ENCODE data around the gene SH3BP2.

The SH3BP2 gene

GRCh38 chr4:2843941-2844584, 51.2 kb downstream of the SH3BP2 start:
- Histone ChIP-seq H3K4me3 (ENCODE audit: low read depth in 1 of 5, low read length in 5 of 5) (peak overlapping the region; percentile 86 to 92 (median 89)), H3K36me3 (ENCODE audit: control insufficient read depth in 5 of 5, insufficient read depth in 5 of 5, low read length in 5 of 5) (no peaks in the 10 kb centered on the region), H3K4me1 (ENCODE audit: control insufficient read depth in 5 of 5, insufficient read depth in 5 of 5, low read length in 5 of 5) (peaks cover 3 to 42% (median 26%) of the 10 kb centered on the region in 5 donors), H3K27ac (ENCODE audit: low read depth, low read length) (peak overlapping the region; percentile 91), H3K9me3 (ENCODE audit: control insufficient read depth in 5 of 5, low read length in 5 of 5) (no peaks in the 10 kb centered on the region), H3K27me3 (ENCODE audit: control insufficient read depth in 5 of 5, insufficient read depth in 4 of 5, low read length in 5 of 5) (no peaks in the 10 kb centered on the region), H3K9ac (ENCODE audit: low read length in 5 of 5) (peak overlapping the region; percentile 89 to 96 (median 92))

GRCh38 chr4:2846172-2846571, 53.3 kb downstream of the SH3BP2 start:
- Histone ChIP-seq H3K4me1 (ENCODE audit: control insufficient read depth in 5 of 5, insufficient read depth in 5 of 5, low read length in 5 of 5) (peaks cover 8 to 50% (median 35%) of the 10 kb centered on the region in 5 donors), H3K27me3 (ENCODE audit: control insufficient read depth in 5 of 5, insufficient read depth in 4 of 5, low read length in 5 of 5) (no peaks in the 10 kb centered on the region), H3K9me3 (ENCODE audit: control insufficient read depth in 5 of 5, low read length in 5 of 5) (no peaks in the 10 kb centered on the region), H3K36me3 (ENCODE audit: control insufficient read depth in 5 of 5, insufficient read depth in 5 of 5, low read length in 5 of 5) (no peaks in the 10 kb centered on the region), H3K27ac (ENCODE audit: low read depth, low read length) (no peak overlapping the region), H3K4me3 (ENCODE audit: low read depth in 1 of 5, low read length in 5 of 5) (no peak overlapping the region), H3K9ac (ENCODE audit: low read length in 5 of 5) (no peak overlapping the region)

GRCh38 chr4:2847302-2847871, 54.5 kb downstream of the SH3BP2 start:
- H3K4me3 ChIP-seq (ENCODE audit: low read depth in 1 of 5, low read length in 5 of 5): no peak overlapping the region
- H3K9me3 ChIP-seq (ENCODE audit: control insufficient read depth in 5 of 5, low read length in 5 of 5): no peaks in the 10 kb centered on the region
- no peaks in the 10 kb centered on the region for H3K27me3 ChIP-seq (ENCODE audit: control insufficient read depth in 5 of 5, insufficient read depth in 4 of 5, low read length in 5 of 5)
- H3K27ac ChIP-seq (ENCODE audit: low read depth, low read length): no peak overlapping the region
- no peak overlapping the region for H3K9ac ChIP-seq (ENCODE audit: low read length in 5 of 5)
- H3K4me1 ChIP-seq (ENCODE audit: control insufficient read depth in 5 of 5, insufficient read depth in 5 of 5, low read length in 5 of 5): peaks cover 8 to 56% (median 40%) of the 10 kb centered on the region in 5 donors
- H3K36me3 ChIP-seq (ENCODE audit: control insufficient read depth in 5 of 5, insufficient read depth in 5 of 5, low read length in 5 of 5): no peaks in the 10 kb centered on the region

GRCh38 chr4:2848449-2848848, 55.6 kb downstream of the SH3BP2 start:
- no peak overlapping the region for H3K4me3 ChIP-seq (ENCODE audit: low read depth in 1 of 5, low read length in 5 of 5)
- H3K27me3 ChIP-seq (ENCODE audit: control insufficient read depth in 5 of 5, insufficient read depth in 4 of 5, low read length in 5 of 5): no peaks in the 10 kb centered on the region
- peaks cover 4 to 55% (median 40%) of the 10 kb centered on the region in 5 donors for H3K4me1 ChIP-seq (ENCODE audit: control insufficient read depth in 5 of 5, insufficient read depth in 5 of 5, low read length in 5 of 5)
- H3K9ac ChIP-seq (ENCODE audit: low read length in 5 of 5): peak overlapping the region in 1 of 5 donors; percentile 25
- no peaks in the 10 kb centered on the region for H3K9me3 ChIP-seq (ENCODE audit: control insufficient read depth in 5 of 5, low read length in 5 of 5)
- no peak overlapping the region for H3K27ac ChIP-seq (ENCODE audit: low read depth, low read length)
- peaks cover 0 to under 1% (median 0%) of the 10 kb centered on the region in 5 donors for H3K36me3 ChIP-seq (ENCODE audit: control insufficient read depth in 5 of 5, insufficient read depth in 5 of 5, low read length in 5 of 5)

GRCh38 chr4:2849267-2850152, 56.6 kb downstream of the SH3BP2 start:
- no peak overlapping the region for H3K4me3 ChIP-seq (ENCODE audit: low read depth in 1 of 5, low read length in 5 of 5)
- H3K9me3 ChIP-seq (ENCODE audit: control insufficient read depth in 5 of 5, low read length in 5 of 5): no peaks in the 10 kb centered on the region
- H3K9ac ChIP-seq (ENCODE audit: low read length in 5 of 5): peak overlapping the region in 3 of 5 donors; percentile 39 to 60 (median 48)
- peaks cover 4 to 10% (median 9%) of the 10 kb centered on the region in 5 donors for H3K36me3 ChIP-seq (ENCODE audit: control insufficient read depth in 5 of 5, insufficient read depth in 5 of 5, low read length in 5 of 5)
- peaks cover 4 to 51% (median 39%) of the 10 kb centered on the region in 5 donors for H3K4me1 ChIP-seq (ENCODE audit: control insufficient read depth in 5 of 5, insufficient read depth in 5 of 5, low read length in 5 of 5)
- H3K27ac ChIP-seq (ENCODE audit: low read depth, low read length): no peak overlapping the region
- no peaks in the 10 kb centered on the region for H3K27me3 ChIP-seq (ENCODE audit: control insufficient read depth in 5 of 5, insufficient read depth in 4 of 5, low read length in 5 of 5)

GRCh38 chr4:2850966-2851798, 58.3 kb downstream of the SH3BP2 start:
- Histone ChIP-seq H3K4me1 (ENCODE audit: control insufficient read depth in 5 of 5, insufficient read depth in 5 of 5, low read length in 5 of 5) (peaks cover 4 to 36% (median 26%) of the 10 kb centered on the region in 5 donors), H3K27me3 (ENCODE audit: control insufficient read depth in 5 of 5, insufficient read depth in 4 of 5, low read length in 5 of 5) (no peaks in the 10 kb centered on the region), H3K36me3 (ENCODE audit: control insufficient read depth in 5 of 5, insufficient read depth in 5 of 5, low read length in 5 of 5) (peaks cover 4 to 13% (median 12%) of the 10 kb centered on the region in 5 donors), H3K9me3 (ENCODE audit: control insufficient read depth in 5 of 5, low read length in 5 of 5) (no peaks in the 10 kb centered on the region), H3K9ac (ENCODE audit: low read length in 5 of 5) (no peak overlapping the region), H3K27ac (ENCODE audit: low read depth, low read length) (no peak overlapping the region), H3K4me3 (ENCODE audit: low read depth in 1 of 5, low read length in 5 of 5) (no peak overlapping the region)

GRCh38 chr4:2852481-2852921, 59.6 kb downstream of the SH3BP2 start:
- H3K4me3 ChIP-seq (ENCODE audit: low read depth in 1 of 5, low read length in 5 of 5): no peak overlapping the region
- peaks cover 4 to 36% (median 26%) of the 10 kb centered on the region in 5 donors for H3K4me1 ChIP-seq (ENCODE audit: control insufficient read depth in 5 of 5, insufficient read depth in 5 of 5, low read length in 5 of 5)
- H3K9me3 ChIP-seq (ENCODE audit: control insufficient read depth in 5 of 5, low read length in 5 of 5): no peaks in the 10 kb centered on the region
- H3K9ac ChIP-seq (ENCODE audit: low read length in 5 of 5): peak overlapping the region in 1 of 5 donors; percentile 23
- peaks cover 4 to 13% (median 12%) of the 10 kb centered on the region in 5 donors for H3K36me3 ChIP-seq (ENCODE audit: control insufficient read depth in 5 of 5, insufficient read depth in 5 of 5, low read length in 5 of 5)
- H3K27me3 ChIP-seq (ENCODE audit: control insufficient read depth in 5 of 5, insufficient read depth in 4 of 5, low read length in 5 of 5): no peaks in the 10 kb centered on the region
- H3K27ac ChIP-seq (ENCODE audit: low read depth, low read length): no peak overlapping the region

GRCh38 chr4:2855584-2855983, 62.7 kb downstream of the SH3BP2 start:
- H3K27me3 ChIP-seq (ENCODE audit: control insufficient read depth in 5 of 5, insufficient read depth in 4 of 5, low read length in 5 of 5): no peaks in the 10 kb centered on the region
- H3K4me1 ChIP-seq (ENCODE audit: control insufficient read depth in 5 of 5, insufficient read depth in 5 of 5, low read length in 5 of 5): peaks cover 0 to 49% (median 41%) of the 10 kb centered on the region in 5 donors
- H3K36me3 ChIP-seq (ENCODE audit: control insufficient read depth in 5 of 5, insufficient read depth in 5 of 5, low read length in 5 of 5): peaks cover 4 to 13% (median 12%) of the 10 kb centered on the region in 5 donors
- H3K4me3 ChIP-seq (ENCODE audit: low read depth in 1 of 5, low read length in 5 of 5): no peak overlapping the region
- H3K27ac ChIP-seq (ENCODE audit: low read depth, low read length): no peak overlapping the region
- H3K9ac ChIP-seq (ENCODE audit: low read length in 5 of 5): no peak overlapping the region
- H3K9me3 ChIP-seq (ENCODE audit: control insufficient read depth in 5 of 5, low read length in 5 of 5): no peaks in the 10 kb centered on the region

- Histone ChIP-seq H3K9ac (ENCODE audit: low read length in 5 of 5) (no peak overlapping the region), H3K36me3 (ENCODE audit: control insufficient read depth in 5 of 5, insufficient read depth in 5 of 5, low read length in 5 of 5) (peaks cover 4 to 13% (median 12%) of the 10 kb centered on the region in 5 donors), H3K4me3 (ENCODE audit: low read depth in 1 of 5, low read length in 5 of 5) (no peak overlapping the region), H3K27ac (ENCODE audit: low read depth, low read length) (no peak overlapping the region), H3K4me1 (ENCODE audit: control insufficient read depth in 5 of 5, insufficient read depth in 5 of 5, low read length in 5 of 5) (peaks cover 0 to 55% (median 47%) of the 10 kb centered on the region in 5 donors), H3K27me3 (ENCODE audit: control insufficient read depth in 5 of 5, insufficient read depth in 4 of 5, low read length in 5 of 5) (no peaks in the 10 kb centered on the region), H3K9me3 (ENCODE audit: control insufficient read depth in 5 of 5, low read length in 5 of 5) (no peaks in the 10 kb centered on the region)
Measured at GRCh38 chr4:2856266-2856665, 63.4 kb downstream of the SH3BP2 start.
